Left ventricle myocardium inferior (tissue), 1 donor: Measurements from ENCODE around the gene LTBP1. TPM values are rescaled to one million over a fixed set of nuclear protein-coding genes. Genes with fewer than 3 reads are reported as not detected.

Source experiments
- DNase-seq: peaks from one replicate; pipeline ENCODE4 v3.0.0-alpha.2; 2020
- H3K27ac ChIP-seq: fragments of 200-600 bp; replicated peaks from 2 replicates; pipeline ENCODE4 v1.8.0; 2021
- H3K27me3 ChIP-seq: fragments of 200-600 bp; 2 replicates; pipeline ENCODE4 v1.8.0; 2021; ENCODE audit warnings: low read depth
- H3K36me3 ChIP-seq: fragments of 200-600 bp; 2 replicates; pipeline ENCODE4 v1.8.0; 2021
- H3K4me1 ChIP-seq: fragments of 200-600 bp; 2 replicates; pipeline ENCODE4 v1.8.0; 2021
- H3K4me3 ChIP-seq: fragments of 200-600 bp; 2 replicates; pipeline ENCODE4 v1.8.0; 2021; ENCODE audit warnings: mild to moderate bottlenecking, moderate library complexity
- H3K9me3 ChIP-seq: fragments of 200-600 bp; replicated peaks from 2 replicates; pipeline ENCODE4 v1.8.0; 2021
- CTCF ChIP-seq: fragments of 200-600 bp; IDR thresholded peaks from 2 replicates; pipeline ENCODE4 v1.8.0; 2021; ENCODE audit warnings: antibody characterized with exemption, mild to moderate bottlenecking, borderline replicate concordance
- intact Hi-C: fragments of 100-400 bp; cut with micrococcal nuclease; formaldehyde crosslinking; loops from one replicate; pipeline ENCODE4 v1.11.0; 2022
- total RNA-seq: library from RNA; stranded (reverse); fragmentation: NEBNext Ultra II Directional; extraction: Animal tissue kit (Norgen Biotek cat#: 25700); gene quantifications from one replicate; pipeline ENCODE4 v1.2.1, GENCODE V29; 2021
- donor health status: DM: no; HTN: yes; CAD: no; lungs with severe emphysema.

LTBP1 gene
- total RNA-seq, 1 donor from 2014 or later: 88.9 TPM

- Histone ChIP-seq H3K27ac (no peak overlapping the region), H3K27me3 (no peaks in the 10 kb centered on the region), H3K9me3 (peaks cover 3% of the 10 kb centered on the region), H3K4me1 (peaks cover 9% of the 10 kb centered on the region), H3K4me3 (no peak overlapping the region), H3K36me3 (no peaks in the 10 kb centered on the region)
- no peak for DNase-seq
- TF ChIP-seq CTCF: no peak
- intact Hi-C loops: no loop called here
Observed at GRCh38 chr2:33178209-33178608, 231.5 kb downstream of the LTBP1 start.

DNA sequence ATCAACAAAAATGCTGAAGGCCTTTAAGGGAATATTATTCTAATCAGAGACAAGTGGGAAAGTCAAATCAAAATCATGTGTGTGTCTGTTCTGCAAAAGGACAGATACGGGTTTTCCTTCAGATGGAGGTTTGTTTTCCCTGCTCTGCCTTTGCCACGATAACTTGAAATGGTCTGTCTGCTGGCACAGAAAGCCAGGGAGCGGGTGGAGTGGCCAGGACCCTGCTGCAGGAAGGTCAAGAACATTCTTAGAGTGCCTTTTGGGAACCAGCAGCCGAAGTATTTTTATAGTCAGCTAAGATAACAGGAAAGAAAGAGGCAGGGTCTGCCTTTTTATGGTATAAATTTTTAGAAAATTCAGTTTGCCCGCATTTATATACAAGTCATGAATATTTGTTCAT, 234.2 kb downstream of the LTBP1 start:
- TF ChIP-seq CTCF: no peak
- no peaks in the 10 kb centered on the region for H3K27me3 ChIP-seq
- no peak for DNase-seq
- no peaks in the 10 kb centered on the region for H3K9me3 ChIP-seq
- no peak overlapping the region for H3K27ac ChIP-seq
- intact Hi-C loops: no loop called here
- peaks cover 17% of the 10 kb centered on the region for H3K4me1 ChIP-seq
- H3K36me3 ChIP-seq: no peaks in the 10 kb centered on the region
- no peak overlapping the region for H3K4me3 ChIP-seq

DNA sequence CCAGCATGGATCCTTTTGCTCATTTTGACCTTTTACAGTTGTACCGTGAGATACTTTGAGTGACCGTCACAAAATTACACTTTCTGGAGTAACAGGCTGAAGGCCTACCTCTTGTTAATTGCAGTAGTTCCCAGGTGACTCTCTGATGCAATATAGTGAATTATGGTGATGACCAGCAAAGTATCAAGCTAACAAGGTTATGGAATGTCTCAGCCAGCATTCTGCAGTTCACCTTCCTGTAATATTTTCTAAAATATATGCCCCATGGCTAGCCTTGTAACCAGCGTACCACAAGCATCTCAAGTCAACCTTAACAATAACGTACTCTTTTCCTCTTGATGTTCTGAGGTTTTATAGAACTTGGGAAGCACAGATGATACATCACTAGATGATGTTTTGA, 234.7 kb downstream of the LTBP1 start:
- Histone ChIP-seq H3K4me1 (peaks cover 17% of the 10 kb centered on the region), H3K27me3 (no peaks in the 10 kb centered on the region), H3K27ac (no peak overlapping the region), H3K9me3 (no peaks in the 10 kb centered on the region), H3K4me3 (no peak overlapping the region), H3K36me3 (peaks cover 2% of the 10 kb centered on the region)
- no peak for DNase-seq
- intact Hi-C loops: no loop called here
- TF ChIP-seq CTCF: no peak

DNA sequence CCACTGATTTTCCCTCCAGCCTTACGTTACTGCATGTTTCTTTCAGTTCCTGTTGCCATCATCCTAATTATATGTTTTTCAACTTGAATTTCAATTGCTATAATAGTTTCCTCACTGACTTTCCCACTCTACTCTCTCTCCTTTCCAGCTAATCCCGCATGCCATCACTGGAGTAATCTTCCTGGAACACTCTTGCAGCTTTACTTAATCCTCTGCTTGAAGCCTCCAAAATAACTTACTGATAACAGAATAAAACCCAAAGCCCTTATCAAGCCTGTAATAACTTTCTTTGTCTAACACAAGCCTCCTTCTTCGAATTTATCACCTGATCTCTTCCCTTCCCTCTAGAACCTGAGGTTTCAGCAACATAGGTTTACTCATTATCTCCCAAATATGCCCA, 237.3 kb downstream of the LTBP1 start:
- TF ChIP-seq CTCF: no peak
- H3K27me3 ChIP-seq: no peaks in the 10 kb centered on the region
- H3K4me3 ChIP-seq: no peak overlapping the region
- H3K4me1 ChIP-seq: peaks cover 17% of the 10 kb centered on the region
- DNase-seq: no peak
- intact Hi-C loops: no loop called here
- H3K9me3 ChIP-seq: no peaks in the 10 kb centered on the region
- H3K36me3 ChIP-seq: peaks cover 22% of the 10 kb centered on the region
- H3K27ac ChIP-seq: no peak overlapping the region

DNA sequence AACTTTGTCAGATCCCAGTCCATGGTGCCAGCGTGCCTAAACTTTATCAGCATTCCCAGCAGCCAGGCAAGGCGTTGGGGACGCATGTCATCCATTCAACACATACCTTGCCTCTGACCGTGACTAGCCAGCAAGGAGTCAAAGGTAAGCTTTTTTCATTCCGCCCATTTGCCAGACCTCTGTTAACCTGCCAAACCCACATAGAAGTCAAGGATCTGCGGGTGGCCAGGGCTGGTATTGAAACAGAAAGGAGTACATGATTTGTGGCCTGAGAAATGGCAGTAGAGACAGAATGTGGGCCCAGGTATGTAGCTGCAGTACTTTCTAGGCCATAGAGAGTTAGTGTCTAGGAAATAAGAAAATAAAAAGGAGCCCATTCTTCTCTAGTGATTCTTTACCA, 240.2 kb downstream of the LTBP1 start:
- Histone ChIP-seq H3K36me3 (peaks cover 32% of the 10 kb centered on the region), H3K27ac (no peak overlapping the region)

More for the DNA sequence above, 240.2 kb downstream of the LTBP1 start:
- Histone ChIP-seq H3K27me3 (no peaks in the 10 kb centered on the region), H3K9me3 (no peaks in the 10 kb centered on the region), H3K4me1 (peaks cover 9% of the 10 kb centered on the region), H3K4me3 (no peak overlapping the region)
- no peak for TF ChIP-seq CTCF
- intact Hi-C loops: no loop called here
- DNase-seq: no peak
